MCF 10A (cell line): ENCODE measurements around the gene DCUN1D2. TPM values are rescaled to one million over a fixed set of nuclear protein-coding genes. Genes with fewer than 3 reads are reported as not detected.

Source experiments
- BruUV-seq: library from RNA; stranded (reverse); fragments of 400-500 nt; replicated peaks from 2 replicates; lab custom pipeline; 2021; lab: Mats Ljungman, UMichigan
- CTCF ChIA-PET: fragments of 300-600 bp; sonication (Branson Sonifier 250); formaldehyde crosslinking; extraction: SDS; loops from one replicate; lab custom pipeline; 2021; ENCODE audit warnings: antibody characterized with exemption, inconsistent platforms; lab: Yijun Ruan, JAX
- POLR2A ChIA-PET: fragments of 300-600, 350-650 bp; sonication (Branson Sonifier 250); formaldehyde crosslinking; extraction: SDS; loops from one replicate; lab custom pipeline; 2020; ENCODE audit warnings: antibody characterized with exemption, inconsistent platforms; lab: Yijun Ruan, JAX
- DNase-seq: peaks from one replicate; pipeline ENCODE4 v3.0.0-alpha.2; 2018; ENCODE audit not compliant: unreplicated experiment
- H3K27ac Mint-ChIP-seq: one replicate; pipeline ENCODE4 v1.8.0; 2022; ENCODE audit warnings: mild to moderate bottlenecking, low read depth, mixed read lengths; ENCODE audit not compliant: unreplicated experiment
- H3K27me3 Mint-ChIP-seq: one replicate; pipeline ENCODE4 v1.8.0; 2022; ENCODE audit warnings: mixed read lengths; ENCODE audit not compliant: insufficient read depth, unreplicated experiment
- H3K36me3 Mint-ChIP-seq: one replicate; pipeline ENCODE4 v1.8.0; 2022; ENCODE audit warnings: mild to moderate bottlenecking, moderate library complexity, mixed read lengths; ENCODE audit not compliant: insufficient read depth, unreplicated experiment
- H3K4me1 Mint-ChIP-seq: one replicate; pipeline ENCODE4 v1.8.0; 2022; ENCODE audit warnings: mixed read lengths; ENCODE audit not compliant: insufficient read depth, unreplicated experiment
- H3K4me3 Mint-ChIP-seq: one replicate; pipeline ENCODE4 v1.8.0; 2022; ENCODE audit warnings: mild to moderate bottlenecking, moderate library complexity, mixed read lengths; ENCODE audit not compliant: unreplicated experiment
- H3K9me3 Mint-ChIP-seq: one replicate; pipeline ENCODE4 v1.8.0; 2022; ENCODE audit warnings: mixed read lengths; ENCODE audit not compliant: unreplicated experiment
- intact Hi-C: fragments of 100-400 bp; cut with micrococcal nuclease; formaldehyde crosslinking; loops from 2 replicates; pipeline ENCODE4 v1.14.1; 2022
- total RNA-seq: library from RNA; stranded (reverse); gene quantifications from 2 replicates; pipeline ENCODE4 v1.2.3, GENCODE V29; 2022
- TF ChIP-seq, protein P1 (sequence below): fragments of 200-600 bp; IDR thresholded peaks from one replicate; pipeline ENCODE4 v1.8.0; 2022; ENCODE audit warnings: antibody characterized with exemption, mild to moderate bottlenecking; ENCODE audit not compliant: unreplicated experiment

DCUN1D2 gene
- total RNA-seq, 1 experiment from 2014 or later, result 20.4 TPM

DNA sequence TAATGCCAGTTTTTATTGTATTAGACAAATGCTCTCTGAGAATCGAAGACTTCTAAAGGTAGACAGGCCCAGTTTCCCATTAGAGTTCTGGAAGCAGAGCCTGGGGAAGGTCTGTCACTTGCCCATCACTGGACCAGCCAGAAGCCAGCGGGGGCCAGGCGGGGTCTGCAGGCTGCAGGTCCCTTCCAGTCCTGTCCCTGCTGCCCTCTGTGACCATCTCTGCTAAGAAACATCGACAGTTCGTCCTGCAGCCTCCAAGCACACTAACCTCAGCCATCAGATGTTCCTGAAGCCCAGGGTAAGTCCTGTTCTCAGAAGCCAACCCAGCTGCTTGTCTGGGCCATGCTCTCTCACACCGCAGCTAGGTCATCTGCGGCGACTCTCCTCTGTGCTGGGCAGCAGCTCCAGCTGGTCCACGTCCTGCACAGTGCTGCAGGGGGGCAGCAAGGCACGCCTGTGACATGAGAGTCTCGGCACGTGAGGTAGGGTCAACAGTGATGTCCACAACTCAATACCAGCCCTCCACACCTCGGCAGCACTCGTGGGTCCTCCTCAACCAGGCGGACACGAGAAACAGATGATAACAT, 34.3 kb downstream of the DCUN1D2 start:
- Mint-ChIP-seq H3K9me3 (no peaks in the 10 kb centered on the region), H3K4me1 (no peaks in the 10 kb centered on the region), H3K4me3 (no peak overlapping the region), H3K27me3 (no peaks in the 10 kb centered on the region), H3K36me3 (peaks cover 79% of the 10 kb centered on the region), H3K27ac (no peak overlapping the region)
- CTCF ChIA-PET, result interaction anchor here (0.7 kb wide), 1 partner anchor 216 kb away, joined by 3 read pairs; no protein-coding TSS in a partner anchor
- POLR2A ChIA-PET, result no interaction called here
- DNase-seq, result no peak
- intact Hi-C loops, result no loop called here
- no TSS peak for BruUV-seq
- TF ChIP-seq, protein P1, sequence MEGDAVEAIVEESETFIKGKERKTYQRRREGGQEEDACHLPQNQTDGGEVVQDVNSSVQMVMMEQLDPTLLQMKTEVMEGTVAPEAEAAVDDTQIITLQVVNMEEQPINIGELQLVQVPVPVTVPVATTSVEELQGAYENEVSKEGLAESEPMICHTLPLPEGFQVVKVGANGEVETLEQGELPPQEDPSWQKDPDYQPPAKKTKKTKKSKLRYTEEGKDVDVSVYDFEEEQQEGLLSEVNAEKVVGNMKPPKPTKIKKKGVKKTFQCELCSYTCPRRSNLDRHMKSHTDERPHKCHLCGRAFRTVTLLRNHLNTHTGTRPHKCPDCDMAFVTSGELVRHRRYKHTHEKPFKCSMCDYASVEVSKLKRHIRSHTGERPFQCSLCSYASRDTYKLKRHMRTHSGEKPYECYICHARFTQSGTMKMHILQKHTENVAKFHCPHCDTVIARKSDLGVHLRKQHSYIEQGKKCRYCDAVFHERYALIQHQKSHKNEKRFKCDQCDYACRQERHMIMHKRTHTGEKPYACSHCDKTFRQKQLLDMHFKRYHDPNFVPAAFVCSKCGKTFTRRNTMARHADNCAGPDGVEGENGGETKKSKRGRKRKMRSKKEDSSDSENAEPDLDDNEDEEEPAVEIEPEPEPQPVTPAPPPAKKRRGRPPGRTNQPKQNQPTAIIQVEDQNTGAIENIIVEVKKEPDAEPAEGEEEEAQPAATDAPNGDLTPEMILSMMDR, result no peak

DNA sequence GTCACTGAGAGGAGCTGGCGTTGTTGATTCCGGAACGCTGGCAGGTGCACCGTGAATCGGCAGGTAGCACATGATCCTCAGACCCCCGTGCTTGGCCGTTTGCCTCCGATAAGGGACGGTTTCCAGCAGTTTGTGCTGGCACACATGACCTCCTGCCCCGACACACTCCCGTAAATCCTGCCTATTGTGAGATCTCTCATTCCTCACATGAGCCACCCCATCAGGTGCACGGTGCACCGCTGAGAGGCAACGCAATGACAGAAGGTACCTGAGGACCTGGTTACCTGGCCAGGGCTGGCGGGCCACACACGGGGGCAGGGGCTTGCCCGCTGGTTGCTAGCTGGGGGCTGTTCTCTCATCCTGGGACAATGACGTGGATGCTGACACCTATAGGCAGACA, 35.1 kb downstream of the DCUN1D2 start:
- ChIA-PET CTCF (no interaction called here), POLR2A (no interaction called here)
- no peaks in the 10 kb centered on the region for H3K9me3 Mint-ChIP-seq
- TF ChIP-seq, protein P1, result no peak
- no peak overlapping the region for H3K4me3 Mint-ChIP-seq
- no peaks in the 10 kb centered on the region for H3K27me3 Mint-ChIP-seq
- H3K4me1 Mint-ChIP-seq, result peaks cover 1% of the 10 kb centered on the region
- no TSS peak for BruUV-seq
- peaks cover 71% of the 10 kb centered on the region for H3K36me3 Mint-ChIP-seq
- DNase-seq, result no peak
- intact Hi-C loops, result no loop called here
- no peak overlapping the region for H3K27ac Mint-ChIP-seq

DNA sequence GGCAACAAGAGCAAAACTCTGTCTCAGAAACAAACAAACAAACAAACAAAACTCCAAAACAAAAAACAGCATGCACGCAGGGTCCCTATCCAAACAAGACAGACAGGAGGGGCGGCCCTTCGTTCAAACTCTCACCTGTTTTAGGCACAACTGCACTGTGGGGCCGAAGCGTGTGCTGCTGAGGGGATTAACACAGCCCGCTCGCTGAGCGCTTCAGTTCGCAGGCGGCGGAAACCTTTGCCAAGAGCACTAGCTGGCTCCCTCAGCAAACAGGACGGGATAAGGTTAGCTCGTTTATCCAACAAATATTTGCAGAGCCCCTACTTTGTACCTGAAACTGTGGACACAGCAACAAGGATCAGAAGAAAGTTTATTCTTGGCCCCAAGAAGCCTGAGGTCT, 35.6 kb downstream of the DCUN1D2 start:
- Mint-ChIP-seq H3K27me3 (no peaks in the 10 kb centered on the region), H3K4me3 (no peak overlapping the region), H3K9me3 (no peaks in the 10 kb centered on the region), H3K4me1 (peaks cover 6% of the 10 kb centered on the region), H3K36me3 (peaks cover 66% of the 10 kb centered on the region), H3K27ac (no peak overlapping the region)
- TF ChIP-seq, protein P1, result no peak
- POLR2A ChIA-PET, result no interaction called here
- CTCF ChIA-PET, result interaction anchor here (0.7 kb wide), 1 partner anchor 71 kb away, joined by 3 read pairs; no protein-coding TSS in a partner anchor
- intact Hi-C loops, result no loop called here
- DNase-seq, result no peak
- no TSS peak for BruUV-seq

DNA sequence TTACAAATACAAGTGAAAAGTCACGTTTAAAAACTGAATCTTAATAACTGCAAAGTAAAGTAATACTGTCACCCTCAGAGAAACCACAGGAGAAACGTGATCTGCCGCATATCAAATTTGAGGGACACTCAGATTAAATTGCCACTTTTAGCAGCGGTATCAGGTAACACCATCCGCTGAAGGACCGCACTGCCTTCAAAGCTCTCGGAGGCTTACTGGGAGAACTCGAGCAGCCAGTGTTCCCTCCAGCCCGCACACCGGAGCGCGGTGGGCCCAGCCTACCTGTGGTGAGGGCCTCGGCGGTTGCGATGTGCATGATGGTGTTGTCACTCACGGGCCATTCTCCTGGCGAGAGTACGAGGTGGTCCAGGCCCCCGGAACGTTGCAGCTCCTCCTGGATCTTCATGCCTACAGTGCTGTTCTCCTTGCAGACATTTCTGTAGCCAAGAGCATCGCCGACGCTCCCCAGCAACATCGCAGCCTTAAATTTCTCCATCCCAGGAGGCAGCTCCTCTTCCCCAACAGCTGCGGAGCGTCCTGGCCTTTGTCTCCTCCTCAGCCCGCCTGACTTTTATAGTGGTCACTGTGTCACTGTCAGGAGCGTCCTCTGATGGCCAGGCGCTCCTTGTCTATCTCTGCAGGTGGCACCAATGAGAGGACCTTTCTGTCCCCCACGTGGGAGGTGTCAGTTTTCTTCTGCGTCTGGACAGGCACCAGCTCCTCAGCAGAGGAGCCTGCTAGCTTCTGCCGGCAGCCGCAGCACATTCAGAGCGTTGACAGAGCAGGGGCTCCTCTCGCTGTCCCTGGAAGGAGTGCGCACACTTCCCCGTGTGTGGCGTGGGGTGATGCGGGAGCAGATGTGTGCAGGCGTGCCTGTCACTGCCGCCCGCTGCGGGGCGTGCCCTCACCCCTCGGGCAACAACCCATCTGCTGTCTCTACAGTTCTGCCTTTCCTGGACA, 37.3 kb downstream of the DCUN1D2 start, which contains the start of gene ADPRHL1:
ADPRHL1 (minus strand) TSS at position 547 of the 960 bp plus-strand sequence; CDS start at position 496, 51 bp downstream.
- peaks cover 51% of the 10 kb centered on the region for H3K36me3 Mint-ChIP-seq
- H3K4me3 Mint-ChIP-seq, result no peak within 1 kb of the TSS
- no peak within 1 kb of the TSS for H3K27ac Mint-ChIP-seq
- H3K9me3 Mint-ChIP-seq, result no peaks in the 10 kb centered on the region
- TF ChIP-seq, protein P1, result no peak
- intact Hi-C loops, result no loop called here
- peaks cover 6% of the 10 kb centered on the region for H3K4me1 Mint-ChIP-seq
- BruUV-seq, result no TSS peak
- no peaks in the 10 kb centered on the region for H3K27me3 Mint-ChIP-seq
- no peak for DNase-seq
- ChIA-PET CTCF (interaction anchor here (0.7 kb wide), 1 partner anchor 44 kb away, joined by 4 read pairs; no protein-coding TSS in a partner anchor), POLR2A (interaction anchor here (0.6 to 1.1 kb wide), 2 partner anchors 36 to 42 kb away, joined by 3 to 5 read pairs; no protein-coding TSS in a partner anchor)
